DOHH2 (cell line): ENCODE results near the gene SUSD4.

Experiments
- H3F3A ChIP-seq: fragments of 200-600 bp; sonication (generic), shearing (Covaris generic); 2 replicates; pipeline ENCODE4 v1.6.0; 2016; ENCODE audit warnings: antibody characterized with exemption, mild to moderate bottlenecking; ENCODE audit not compliant: control insufficient read depth, insufficient read depth
- H3K27ac ChIP-seq: fragments of 200-600 bp; sonication (generic); 2 replicates; pipeline ENCODE4 v1.5.1; 2014; ENCODE audit warnings: low read depth, mild to moderate bottlenecking, low read length, moderate library complexity
- H3K27me3 ChIP-seq: fragments of 200-600 bp; sonication (generic); 2 replicates; pipeline ENCODE4 v1.6.1; 2014; ENCODE audit warnings: mild to moderate bottlenecking, low read length, mixed read lengths; ENCODE audit not compliant: control insufficient read depth
- H3K36me3 ChIP-seq: fragments of 200-600 bp; sonication (generic); 2 replicates; pipeline ENCODE4 v1.6.1; 2014; ENCODE audit warnings: mild to moderate bottlenecking, low read length, moderate library complexity, mixed read lengths; ENCODE audit not compliant: control insufficient read depth
- H3K4me1 ChIP-seq: fragments of 200-600 bp; sonication (generic); 2 replicates; pipeline ENCODE4 v1.6.1; 2014; ENCODE audit warnings: mild to moderate bottlenecking, low read length, mixed read lengths; ENCODE audit not compliant: control insufficient read depth
- H3K4me2 ChIP-seq: fragments of 200-600 bp; sonication (generic); 2 replicates; pipeline ENCODE4 v1.6.0; 2014; ENCODE audit warnings: mild to moderate bottlenecking, low read length, moderate library complexity
- H3K4me3 ChIP-seq: fragments of 200-600 bp; sonication (generic); 2 replicates; pipeline ENCODE4 v1.5.1; 2014; ENCODE audit warnings: mild to moderate bottlenecking, low read length, mixed read lengths
- H3K79me2 ChIP-seq: fragments of 200-600 bp; sonication (generic); 2 replicates; pipeline ENCODE4 v1.6.1; 2014; ENCODE audit warnings: mild to moderate bottlenecking, low read length, mixed read lengths; ENCODE audit not compliant: control insufficient read depth
- H3K9me2 ChIP-seq: fragments of 200-600 bp; sonication (generic); replicated peaks from 2 replicates; pipeline ENCODE4 v1.6.1; 2014; ENCODE audit warnings: mild to moderate bottlenecking, low read length, mixed read lengths; ENCODE audit not compliant: control insufficient read depth
- H3K9me3 ChIP-seq: fragments of 200-600 bp; sonication (generic); 2 replicates; pipeline ENCODE4 v1.6.1; 2014; ENCODE audit warnings: antibody characterized with exemption, low read length, mixed read lengths; ENCODE audit not compliant: control insufficient read depth, insufficient read depth
- H4K20me1 ChIP-seq: fragments of 200-600 bp; sonication (generic); 2 replicates; pipeline ENCODE4 v1.6.0; 2014; ENCODE audit warnings: low read depth, mild to moderate bottlenecking, antibody characterized with exemption, low read length, moderate library complexity; ENCODE audit not compliant: control insufficient read depth, insufficient read depth
- CTCF ChIP-seq: fragments of 200-600 bp; sonication (generic); IDR thresholded peaks from one replicate; pipeline ENCODE4 v1.5.1; 2014; ENCODE audit warnings: antibody characterized with exemption, mild to moderate bottlenecking, low read depth, low read length; ENCODE audit not compliant: poor library complexity, severe bottlenecking
- EZH2phosphoT487 ChIP-seq: fragments of 200-600 bp; sonication (generic); IDR thresholded peaks from 2 replicates; pipeline ENCODE4 v1.6.1; 2017; ENCODE audit warnings: borderline replicate concordance, mild to moderate bottlenecking, antibody characterized with exemption, low read length, moderate library complexity, mixed read lengths

The SUSD4 gene

GRCh38 chr1:223355699-223356098 is 8.3 kb downstream of the SUSD4 start:
- Histone ChIP-seq H3K9me3 (no peaks in the 10 kb centered on the region), H3K27ac (no peak overlapping the region), H3K4me3 (no peak overlapping the region), H3K27me3 (0 out of 2 replicates have a peak, but pooled peaks cover 2% of the 10 kb centered on the region), H3K4me1 (no peaks in the 10 kb centered on the region), H3F3A (no peaks in the 10 kb centered on the region), H3K9me2 (no peaks in the 10 kb centered on the region), H4K20me1 (no peaks in the 10 kb centered on the region), H3K36me3 (no peaks in the 10 kb centered on the region), H3K4me2 (no peak overlapping the region), H3K79me2 (no peaks in the 10 kb centered on the region)
- TF ChIP-seq CTCF = no peak
- no peak for TF ChIP-seq EZH2phosphoT487

- Histone ChIP-seq H3K4me2 (no peak overlapping the region), H4K20me1 (no peaks in the 10 kb centered on the region), H3K27ac (no peak overlapping the region), H3K9me2 (no peaks in the 10 kb centered on the region), H3K4me1 (no peaks in the 10 kb centered on the region), H3F3A (no peaks in the 10 kb centered on the region), H3K4me3 (no peak overlapping the region), H3K36me3 (no peaks in the 10 kb centered on the region), H3K9me3 (no peaks in the 10 kb centered on the region), H3K79me2 (no peaks in the 10 kb centered on the region), H3K27me3 (no peaks in the 10 kb centered on the region)
- no peak for TF ChIP-seq EZH2phosphoT487
- no peak for TF ChIP-seq CTCF
These were observed 10.0 kb downstream of the SUSD4 start for GRCh38 chr1:223353939-223354338.

- Histone ChIP-seq H3K27me3 (no peaks in the 10 kb centered on the region), H3F3A (no peaks in the 10 kb centered on the region), H3K27ac (no peak overlapping the region), H3K36me3 (no peaks in the 10 kb centered on the region), H3K4me3 (no peak overlapping the region), H4K20me1 (no peaks in the 10 kb centered on the region), H3K4me1 (no peaks in the 10 kb centered on the region), H3K9me3 (no peaks in the 10 kb centered on the region), H3K79me2 (no peaks in the 10 kb centered on the region), H3K4me2 (no peak overlapping the region), H3K9me2 (no peaks in the 10 kb centered on the region)
- TF ChIP-seq CTCF = no peak
- TF ChIP-seq EZH2phosphoT487 = no peak
These were observed 11.0 kb downstream of the SUSD4 start for GRCh38 chr1:223352944-223353343.

- Histone ChIP-seq H3K36me3 (no peaks in the 10 kb centered on the region), H3K4me1 (no peaks in the 10 kb centered on the region), H4K20me1 (no peaks in the 10 kb centered on the region), H3K79me2 (no peaks in the 10 kb centered on the region), H3K9me3 (no peaks in the 10 kb centered on the region), H3K9me2 (no peaks in the 10 kb centered on the region), H3K4me3 (no peak overlapping the region), H3K27me3 (no peaks in the 10 kb centered on the region), H3K27ac (no peak overlapping the region), H3K4me2 (no peak overlapping the region), H3F3A (no peaks in the 10 kb centered on the region)
- no peak for TF ChIP-seq EZH2phosphoT487
- TF ChIP-seq CTCF = no peak
These were observed 13.5 kb downstream of the SUSD4 start for GRCh38 chr1:223350361-223350908.
